Measurements from ENCODE around the gene SHH.

- TF ChIP-seq CTCF (IDR thresholded peaks at IDR 0.05) (no peak), POLR2A (IDR thresholded peaks at IDR 0.05) (no peak)
Measured at GRCh38 chr7:155787171-155787851, 25.0 kb downstream of the SHH start.
